Choroid plexus epithelial cell (primary cell): Measurements from ENCODE around the gene APOA1.

ENCODE experiments used
- DNase-seq: peaks from one replicate; pipeline ENCODE4 v3.0.0-alpha.2; 2010; ENCODE audit warnings: low read depth
- H3K4me3 ChIP-seq: 2 replicates; pipeline ENCODE4 v1.5.1; 2011; ENCODE audit warnings: low read depth, mild to moderate bottlenecking, control low read depth, low read length, moderate library complexity
- TF ChIP-seq, protein P1 (sequence below): conservative IDR thresholded peaks from 2 replicates; pipeline ENCODE4 v1.5.1; 2011; ENCODE audit warnings: low read depth, mild to moderate bottlenecking, control low read depth, inconsistent platforms, low read length, moderate library complexity

Gene APOA1

GRCh38 chr11:116825854-116826750, 11.3 kb downstream of the APOA1 start:
- no peak for DNase-seq
- no peak overlapping the region for H3K4me3 ChIP-seq
- TF ChIP-seq, protein P1, sequence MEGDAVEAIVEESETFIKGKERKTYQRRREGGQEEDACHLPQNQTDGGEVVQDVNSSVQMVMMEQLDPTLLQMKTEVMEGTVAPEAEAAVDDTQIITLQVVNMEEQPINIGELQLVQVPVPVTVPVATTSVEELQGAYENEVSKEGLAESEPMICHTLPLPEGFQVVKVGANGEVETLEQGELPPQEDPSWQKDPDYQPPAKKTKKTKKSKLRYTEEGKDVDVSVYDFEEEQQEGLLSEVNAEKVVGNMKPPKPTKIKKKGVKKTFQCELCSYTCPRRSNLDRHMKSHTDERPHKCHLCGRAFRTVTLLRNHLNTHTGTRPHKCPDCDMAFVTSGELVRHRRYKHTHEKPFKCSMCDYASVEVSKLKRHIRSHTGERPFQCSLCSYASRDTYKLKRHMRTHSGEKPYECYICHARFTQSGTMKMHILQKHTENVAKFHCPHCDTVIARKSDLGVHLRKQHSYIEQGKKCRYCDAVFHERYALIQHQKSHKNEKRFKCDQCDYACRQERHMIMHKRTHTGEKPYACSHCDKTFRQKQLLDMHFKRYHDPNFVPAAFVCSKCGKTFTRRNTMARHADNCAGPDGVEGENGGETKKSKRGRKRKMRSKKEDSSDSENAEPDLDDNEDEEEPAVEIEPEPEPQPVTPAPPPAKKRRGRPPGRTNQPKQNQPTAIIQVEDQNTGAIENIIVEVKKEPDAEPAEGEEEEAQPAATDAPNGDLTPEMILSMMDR: no peak

- TF ChIP-seq, protein P1: no peak
- DNase-seq: no peak
- H3K4me3 ChIP-seq: no peak overlapping the region
These were observed 12.0 kb downstream of the APOA1 start for GRCh38 chr11:116825434-116825833.

DNA sequence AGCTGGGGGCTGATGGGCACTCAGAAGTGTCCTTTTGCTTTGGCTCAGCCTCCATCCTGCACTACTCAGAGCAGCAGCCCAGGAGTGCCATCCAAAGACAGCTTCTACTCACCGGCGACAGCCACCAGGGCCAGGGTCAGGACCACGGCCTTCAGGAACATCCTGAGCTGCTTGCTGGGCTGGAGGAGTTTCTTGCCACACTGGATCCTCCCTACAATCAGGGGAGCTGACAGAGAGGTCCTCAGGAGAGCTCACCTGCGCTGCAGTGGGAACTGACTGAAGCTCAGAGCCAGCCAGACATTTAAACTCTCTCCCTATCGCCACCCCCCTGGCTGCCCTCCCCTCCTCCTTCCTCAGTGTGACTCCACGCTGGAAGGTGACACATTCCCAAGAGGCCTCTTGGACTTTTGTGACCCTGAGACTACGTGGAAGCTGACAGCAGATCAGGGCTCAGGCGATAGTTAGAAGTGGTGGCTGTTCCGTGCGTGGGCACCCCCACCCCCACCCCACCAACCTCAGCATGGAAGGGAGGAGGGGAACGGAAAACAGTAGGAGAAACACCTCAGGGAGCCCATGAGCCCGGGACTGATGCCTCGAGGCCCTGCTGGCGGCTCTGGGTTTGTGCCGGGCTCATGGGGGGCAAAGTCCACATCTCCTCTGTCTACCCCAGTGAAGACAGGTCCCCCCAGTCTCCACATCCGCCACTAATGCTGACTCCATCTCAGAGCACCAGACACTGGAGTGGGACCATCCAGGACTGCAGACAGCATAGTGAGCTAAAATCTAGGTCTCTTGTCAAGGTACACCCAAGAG, 14.2 kb downstream of the APOA1 start, which contains the start of gene APOA4:
Gene APOA4, minus strand, starts transcription at position 274 of the 813 bp plus-strand sequence. Its CDS starts 113 bp downstream, at position 161.
- TF ChIP-seq, protein P1: no peak

DNA sequence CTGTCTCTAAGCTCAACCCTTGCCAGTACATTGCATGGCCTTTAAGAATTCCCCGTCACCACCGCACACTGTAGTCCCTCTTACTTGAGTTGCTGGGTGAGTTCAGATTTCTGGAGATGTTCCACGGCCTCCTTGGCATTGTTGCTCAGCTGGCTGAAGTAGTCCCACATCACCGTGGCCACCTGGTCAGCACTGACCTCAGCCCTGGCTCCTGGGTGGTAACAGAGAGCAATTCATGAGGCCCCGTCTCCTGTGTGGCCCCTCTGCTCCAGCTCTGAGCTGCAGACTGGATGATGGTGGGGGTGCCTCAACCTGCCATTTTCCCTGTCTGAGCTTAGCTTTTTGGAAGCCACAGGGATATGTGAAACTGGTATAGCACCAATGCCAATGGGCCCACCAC, 14.8 kb downstream of the APOA1 start:
- TF ChIP-seq, protein P1: no peak
- DNase-seq: no peak
- H3K4me3 ChIP-seq: no peak overlapping the region

More for the DNA sequence above, 14.2 kb downstream of the APOA1 start, which contains the start of gene APOA4:
- no peak for DNase-seq
- no peak within 1 kb of the TSS for H3K4me3 ChIP-seq

- no peak overlapping the region for H3K4me3 ChIP-seq
- TF ChIP-seq, protein P1: no peak
- DNase-seq: no peak
These were observed 16.1 kb downstream of the APOA1 start for GRCh38 chr11:116821050-116821918.

DNA sequence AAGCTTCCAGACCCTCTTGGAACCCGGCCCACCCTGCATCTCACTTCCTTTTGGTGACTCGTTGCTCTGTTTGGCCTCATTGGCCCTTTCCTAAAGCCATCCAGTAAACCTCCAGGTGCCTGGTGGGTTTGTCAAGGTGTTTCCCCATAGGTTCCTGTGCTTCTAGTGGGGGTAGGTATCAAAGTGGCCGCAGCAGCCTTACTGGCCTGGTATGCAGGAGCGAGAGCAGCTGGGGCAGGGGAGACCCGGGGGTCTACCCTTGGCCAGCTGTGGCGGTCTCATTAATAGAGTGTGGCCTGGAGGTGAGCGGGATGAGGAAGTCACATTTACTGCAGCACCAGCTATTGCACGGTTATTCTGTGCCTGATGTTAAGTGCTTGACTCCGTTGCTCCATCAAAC, 18.4 kb downstream of the APOA1 start:
- TF ChIP-seq, protein P1: no peak
- H3K4me3 ChIP-seq: no peak overlapping the region
- no peak for DNase-seq
